Keratinocyte (primary cell): ENCODE measurements around the gene SURF2. TPM values are rescaled to one million over a fixed set of nuclear protein-coding genes. Genes with fewer than 3 reads are reported as not detected.

Experiments used
- DNase-seq: peaks from one replicate; pipeline ENCODE4 v3.0.0-alpha.2; 2011; ENCODE audit warnings: low read depth, missing footprints, low spot score
- FAIRE-seq: peaks from 2 replicates; lab custom pipeline; 2011; peaks lifted over from hg19 to GRCh38; lab: Jason Lieb, UNC
- H2AFZ ChIP-seq: 2 replicates; pipeline ENCODE4 v1.6.0; 2012; ENCODE audit warnings: low read length, control low read depth, inconsistent platforms; ENCODE audit not compliant: control insufficient read depth
- H3K27ac ChIP-seq: 2 replicates; pipeline ENCODE4 v1.5.1; 2011; ENCODE audit warnings: low read length; ENCODE audit not compliant: control insufficient read depth, insufficient read depth
- H3K27me3 ChIP-seq: 3 replicates; pipeline ENCODE4 v1.6.0; 2011; ENCODE audit warnings: low read length; ENCODE audit not compliant: control insufficient read depth, insufficient read depth; ENCODE audit errors: extremely low read depth
- H3K36me3 ChIP-seq, 2 experiments: 2 replicates in 1 of 2; 3 replicates in 1 of 2; pipeline ENCODE4 v1.5.1; 2011; ENCODE audit warnings: low read length in 2 of 2, mild to moderate bottlenecking in 1 of 2; ENCODE audit not compliant: control insufficient read depth in 2 of 2, insufficient read depth in 2 of 2; ENCODE audit errors: extremely low read depth in 1 of 2
- H3K4me1 ChIP-seq: 3 replicates; pipeline ENCODE4 v1.5.1; 2011; ENCODE audit warnings: low read length; ENCODE audit not compliant: control insufficient read depth, insufficient read depth; ENCODE audit errors: extremely low read depth
- H3K4me2 ChIP-seq: 3 replicates; pipeline ENCODE4 v1.6.0; 2011; ENCODE audit warnings: low read depth, low read length; ENCODE audit not compliant: control insufficient read depth, insufficient read depth; ENCODE audit errors: extremely low read depth
- H3K4me3 ChIP-seq, 3 experiments: fragments of 200-600 bp in 1 of 3; sonication (generic) in 1 of 3; 2 replicates in 2 of 3; 3 replicates in 1 of 3; pipeline ENCODE4 v1.5.1; 2011 to 2016; ENCODE audit warnings: low read length in 3 of 3, mild to moderate bottlenecking in 3 of 3, control low read depth in 2 of 3, inconsistent platforms in 1 of 3, low read depth in 1 of 3, mixed read lengths in 1 of 3, mixed run types in 1 of 3, moderate library complexity in 1 of 3; ENCODE audit not compliant: control insufficient read depth in 2 of 3, insufficient read depth in 2 of 3; ENCODE audit errors: extremely low read depth in 1 of 3
- H3K79me2 ChIP-seq: 2 replicates; pipeline ENCODE4 v1.6.0; 2012; ENCODE audit warnings: low read length; ENCODE audit not compliant: control insufficient read depth, insufficient read depth
- H3K9ac ChIP-seq: 3 replicates; pipeline ENCODE4 v1.6.0; 2011; ENCODE audit warnings: low read length; ENCODE audit not compliant: control insufficient read depth, insufficient read depth; ENCODE audit errors: extremely low read depth
- H3K9me1 ChIP-seq: 3 replicates; pipeline ENCODE4 v1.6.0; 2011; ENCODE audit warnings: low read length; ENCODE audit not compliant: control insufficient read depth, insufficient read depth; ENCODE audit errors: extremely low read depth
- H3K9me3 ChIP-seq: 2 replicates; pipeline ENCODE4 v1.5.1; 2012; ENCODE audit warnings: low read depth, low read length; ENCODE audit not compliant: control insufficient read depth
- H4K20me1 ChIP-seq: 3 replicates; pipeline ENCODE4 v1.6.0; 2011; ENCODE audit warnings: low read length; ENCODE audit not compliant: control insufficient read depth, insufficient read depth; ENCODE audit errors: extremely low read depth
- CTCF ChIP-seq, 3 experiments: IDR thresholded peaks in 1 of 3; conservative IDR thresholded peaks in 1 of 3; optimal IDR thresholded peaks in 1 of 3; 2 replicates in 2 of 3; 3 replicates in 1 of 3; pipeline versions ENCODE3 to v1.5.1; 2011; ENCODE audit warnings: low read length in 3 of 3, mild to moderate bottlenecking in 3 of 3, moderate library complexity in 2 of 3, control low read depth in 1 of 3, inconsistent platforms in 1 of 3; ENCODE audit not compliant: insufficient read depth in 2 of 3; ENCODE audit errors: extremely low read depth in 1 of 3
- EZH2 ChIP-seq: IDR thresholded peaks from one replicate; pipeline ENCODE4 v1.6.1; 2012; ENCODE audit warnings: inconsistent platforms, mild to moderate bottlenecking, low read length, moderate library complexity
- dilution Hi-C: fragments of 300-500 bp; cut with MboI; formaldehyde crosslinking; loops from one replicate; pipeline ENCODE4 v1.7.0; 2020; ENCODE audit warnings: low sequenced_read_pairs; ENCODE audit not compliant: extremely low pct_ligation_motif_present
- polyA plus RNA-seq, 5 experiments: library from polyadenylated mRNA; depleted of rRNA in 3 of 5; stranded (reverse) in 3 of 5; stranded (forward) in 1 of 5; unstranded in 1 of 5; fragments of >200 nt; gene quantifications; 1 replicate in 1 of 5; 2 replicates in 3 of 5; 3 replicates in 1 of 5; pipeline versions ENCODE4 v1.2.1 to v1.2.3, GENCODE V29; 2011 to 2012; ENCODE audit warnings: missing spikeins in 2 of 5, low read depth in 1 of 5, low replicate concordance in 1 of 5

Gene SURF2
- polyA plus RNA-seq, 1 donor (not counting 4 experiments of a cell fraction or from before 2014, with no cell fraction given): 28.2 TPM

GRCh38 chr9:133342570-133342969, 13.8 kb upstream of the SURF2 start:
- H3K4me3 ChIP-seq: no peak overlapping the region
- no peak overlapping the region for H3K9ac ChIP-seq
- no peak for FAIRE-seq
- peaks cover 7% of the 10 kb centered on the region for H3K4me1 ChIP-seq
- no peak overlapping the region for H3K4me2 ChIP-seq
- dilution Hi-C loops: no loop called here
- H4K20me1 ChIP-seq: peaks cover 3% of the 10 kb centered on the region
- no peaks in the 10 kb centered on the region for H3K9me1 ChIP-seq
- no peak overlapping the region for H2AFZ ChIP-seq
- H3K27me3 ChIP-seq: no peaks in the 10 kb centered on the region
- TF ChIP-seq EZH2 (no peak), CTCF (optimal IDR thresholded peaks at IDR 0.05 in 1 of 3, IDR thresholded peaks at IDR 0.05 in 1 of 3, conservative IDR thresholded peaks at IDR 0.05 in 1 of 3; ENCODE audit: extremely low read depth in 1 of 3, insufficient read depth in 2 of 3, low read length in 3 of 3) (no peak)
- H3K36me3 ChIP-seq: peaks cover 45 to 56% of the 10 kb centered on the region in 2 experiments
- H3K9me3 ChIP-seq: no peaks in the 10 kb centered on the region
- no peak for DNase-seq
- no peak overlapping the region for H3K27ac ChIP-seq
- peaks cover 22% of the 10 kb centered on the region for H3K79me2 ChIP-seq

GRCh38 chr9:133344071-133344470, 12.3 kb upstream of the SURF2 start:
- Histone ChIP-seq H3K4me3 (no peak overlapping the region), H3K36me3 (peaks cover 44 to 60% of the 10 kb centered on the region in 2 experiments), H3K4me1 (peaks cover 8% of the 10 kb centered on the region), H3K79me2 (peaks cover 33% of the 10 kb centered on the region), H4K20me1 (peaks cover 3% of the 10 kb centered on the region), H2AFZ (no peak overlapping the region), H3K27ac (no peak overlapping the region), H3K9me3 (no peaks in the 10 kb centered on the region), H3K4me2 (no peak overlapping the region), H3K27me3 (no peaks in the 10 kb centered on the region), H3K9me1 (no peaks in the 10 kb centered on the region), H3K9ac (no peak overlapping the region)
- DNase-seq: no peak
- dilution Hi-C loops: no loop called here
- FAIRE-seq: no peak
- no peak for TF ChIP-seq EZH2
- TF ChIP-seq CTCF (optimal IDR thresholded peaks at IDR 0.05 in 1 of 3, IDR thresholded peaks at IDR 0.05 in 1 of 3, conservative IDR thresholded peaks at IDR 0.05 in 1 of 3; ENCODE audit: extremely low read depth in 1 of 3, insufficient read depth in 2 of 3, low read length in 3 of 3): no peak
